ENCODE results near the gene RAPGEF1.

The RAPGEF1 gene

GRCh38 chr9:131624636-131625507 is 115.0 kb downstream of the RAPGEF1 start:
- TF ChIP-seq, protein P1, sequence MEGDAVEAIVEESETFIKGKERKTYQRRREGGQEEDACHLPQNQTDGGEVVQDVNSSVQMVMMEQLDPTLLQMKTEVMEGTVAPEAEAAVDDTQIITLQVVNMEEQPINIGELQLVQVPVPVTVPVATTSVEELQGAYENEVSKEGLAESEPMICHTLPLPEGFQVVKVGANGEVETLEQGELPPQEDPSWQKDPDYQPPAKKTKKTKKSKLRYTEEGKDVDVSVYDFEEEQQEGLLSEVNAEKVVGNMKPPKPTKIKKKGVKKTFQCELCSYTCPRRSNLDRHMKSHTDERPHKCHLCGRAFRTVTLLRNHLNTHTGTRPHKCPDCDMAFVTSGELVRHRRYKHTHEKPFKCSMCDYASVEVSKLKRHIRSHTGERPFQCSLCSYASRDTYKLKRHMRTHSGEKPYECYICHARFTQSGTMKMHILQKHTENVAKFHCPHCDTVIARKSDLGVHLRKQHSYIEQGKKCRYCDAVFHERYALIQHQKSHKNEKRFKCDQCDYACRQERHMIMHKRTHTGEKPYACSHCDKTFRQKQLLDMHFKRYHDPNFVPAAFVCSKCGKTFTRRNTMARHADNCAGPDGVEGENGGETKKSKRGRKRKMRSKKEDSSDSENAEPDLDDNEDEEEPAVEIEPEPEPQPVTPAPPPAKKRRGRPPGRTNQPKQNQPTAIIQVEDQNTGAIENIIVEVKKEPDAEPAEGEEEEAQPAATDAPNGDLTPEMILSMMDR (IDR thresholded peaks at IDR 0.05; ENCODE audit: insufficient read depth, low read length, missing control alignments) = no peak
- no peak overlapping the region for H3K4me3 ChIP-seq (ENCODE audit: low read depth, low read length)
- no peak for DNase-seq (ENCODE audit: low read depth, low spot score)
- POLR2A ChIA-PET = no interaction called here
- CTCF ChIA-PET = interaction anchor here (1.0 to 2.3 kb wide), 3 partner anchors 10 to 115 kb away, joined by 5 to 8 read pairs (median 7); partner anchors contain the start of gene RAPGEF1

GRCh38 chr9:131623655-131624330 is 116.1 kb downstream of the RAPGEF1 start:
- ChIA-PET POLR2A (no interaction called here), CTCF (interaction anchor here (1.0 to 2.3 kb wide), 3 partner anchors 9 to 117 kb away, joined by 4 to 7 read pairs (median 5); partner anchors contain the start of gene RAPGEF1)
- no peak overlapping the region for H3K4me3 ChIP-seq (ENCODE audit: low read depth, low read length)
- no peak for DNase-seq (ENCODE audit: low read depth, low spot score)
- TF ChIP-seq, protein P1 (IDR thresholded peaks at IDR 0.05; ENCODE audit: insufficient read depth, low read length, missing control alignments) = no peak

- no peak overlapping the region for H3K4me3 ChIP-seq (ENCODE audit: low read depth, low read length)
- TF ChIP-seq, protein P1 (IDR thresholded peaks at IDR 0.05; ENCODE audit: insufficient read depth, low read length, missing control alignments) = no peak
- ChIA-PET POLR2A (interaction anchor here (1.2 kb wide), 1 partner anchor 14 kb away, joined by 3 read pairs; no protein-coding TSS in a partner anchor), CTCF (interaction anchor here (0.8 to 1.4 kb wide), 2 partner anchors 14 to 118 kb away, joined by 3 to 4 read pairs; partner anchors contain the start of gene RAPGEF1)
- DNase-seq (ENCODE audit: low read depth, low spot score) = no peak
Measured at GRCh38 chr9:131622523-131622922, 117.4 kb downstream of the RAPGEF1 start.

DNA sequence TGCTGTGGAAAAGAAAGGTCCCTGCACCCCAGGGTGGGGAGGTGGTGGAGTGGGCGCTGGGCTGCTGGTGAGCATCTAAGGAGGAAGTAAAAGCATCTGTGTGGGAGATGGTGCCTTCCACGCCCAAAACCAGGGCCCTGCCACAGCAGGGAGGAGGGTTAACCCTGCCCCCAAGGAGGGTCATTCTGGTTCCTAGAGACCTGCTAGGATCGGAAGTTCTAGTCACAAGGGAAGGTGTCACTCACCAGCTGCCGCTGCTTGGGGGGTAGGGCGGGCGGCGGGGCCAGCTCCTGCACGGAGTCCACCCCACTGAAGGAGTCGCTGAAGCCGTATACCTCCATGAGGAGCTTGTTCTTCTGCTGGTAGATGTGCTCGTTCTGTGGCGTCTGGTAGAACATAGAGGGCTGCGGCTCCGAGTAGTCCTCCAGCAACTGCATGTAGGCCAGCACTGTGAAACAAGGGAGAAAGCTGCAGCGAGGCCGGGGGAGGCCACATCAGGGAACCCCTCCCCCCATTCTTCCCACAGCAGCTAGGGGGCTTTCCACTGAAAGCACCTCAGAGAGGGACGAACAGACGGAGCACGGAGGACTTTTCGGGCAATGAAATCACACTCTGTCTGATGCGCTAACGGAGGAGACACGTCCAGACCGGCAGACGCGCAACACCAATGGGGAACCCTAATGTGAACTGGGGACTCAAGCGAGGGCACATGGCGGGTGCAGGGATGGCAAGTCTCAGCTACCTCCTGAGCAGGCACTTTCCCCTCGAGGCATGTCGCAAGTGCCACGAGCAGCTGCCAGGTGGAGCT is 118.1 kb downstream of the RAPGEF1 start:
- DNase-seq (ENCODE audit: low read depth, low spot score) = no peak
- CTCF ChIA-PET = interaction anchor here (0.8 to 1.4 kb wide), 2 partner anchors 13 to 118 kb away, joined by 3 to 4 read pairs; partner anchors contain the start of gene RAPGEF1

GRCh38 chr9:131620764-131621520 is 118.9 kb downstream of the RAPGEF1 start:
- CTCF ChIA-PET = interaction anchor here (1.1 kb wide), 1 partner anchor 120 kb away, joined by 4 read pairs; the partner anchor contains the start of gene RAPGEF1
- POLR2A ChIA-PET = no interaction called here
- no peak overlapping the region for H3K4me3 ChIP-seq (ENCODE audit: low read depth, low read length)
- no peak for DNase-seq (ENCODE audit: low read depth, low spot score)
- TF ChIP-seq, protein P1 (IDR thresholded peaks at IDR 0.05; ENCODE audit: insufficient read depth, low read length, missing control alignments) = no peak

More for the DNA sequence above, 118.1 kb downstream of the RAPGEF1 start:
- TF ChIP-seq, protein P1 (IDR thresholded peaks at IDR 0.05; ENCODE audit: insufficient read depth, low read length, missing control alignments) = no peak
- POLR2A ChIA-PET = interaction anchor here (1.2 kb wide), 1 partner anchor 13 kb away, joined by 3 read pairs; no protein-coding TSS in a partner anchor
- no peak overlapping the region for H3K4me3 ChIP-seq (ENCODE audit: low read depth, low read length)
